ENCODE results near the gene DYNC1H1.

The DYNC1H1 gene

GRCh38 chr14:101926085-101926484 lies 38.3 kb upstream of the DYNC1H1 start:
- Histone ChIP-seq H3K27me3 (ENCODE audit: control insufficient read depth in 5 of 5, insufficient read depth in 4 of 5, low read length in 5 of 5) (no peaks in the 10 kb centered on the region), H3K9ac (ENCODE audit: low read length in 5 of 5) (no peak overlapping the region), H3K36me3 (ENCODE audit: control insufficient read depth in 5 of 5, insufficient read depth in 5 of 5, low read length in 5 of 5) (peaks cover 0 to 24% (median 23%) of the 10 kb centered on the region in 5 donors), H3K27ac (ENCODE audit: low read depth, low read length) (peak overlapping the region; percentile 95), H3K9me3 (ENCODE audit: control insufficient read depth in 5 of 5, low read length in 5 of 5) (no peaks in the 10 kb centered on the region), H3K4me1 (ENCODE audit: control insufficient read depth in 5 of 5, insufficient read depth in 5 of 5, low read length in 5 of 5) (peaks cover 13 to 30% (median 26%) of the 10 kb centered on the region in 5 donors), H3K4me3 (ENCODE audit: low read depth in 1 of 5, low read length in 5 of 5) (no peak overlapping the region)

DNA sequence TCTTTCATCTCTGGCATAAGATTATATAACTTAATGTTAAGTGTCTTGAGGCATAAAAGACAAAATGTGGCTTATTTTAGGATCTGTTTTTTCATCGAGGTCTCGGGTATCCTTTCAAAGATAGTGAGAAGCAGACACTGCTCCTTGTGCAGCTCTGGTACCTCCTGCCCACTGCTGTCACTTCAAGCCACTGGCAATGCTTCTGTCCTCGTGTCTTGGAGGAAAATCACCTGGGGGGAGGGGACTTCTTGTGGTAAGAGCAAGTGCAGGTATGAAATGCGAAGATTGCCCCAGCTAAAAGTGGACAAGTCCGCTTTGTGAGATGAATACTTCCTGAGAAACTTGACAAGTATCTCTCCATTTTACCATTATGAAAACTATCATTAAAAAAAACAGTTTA lies 37.8 kb upstream of the DYNC1H1 start:
- Histone ChIP-seq H3K27me3 (ENCODE audit: control insufficient read depth in 5 of 5, insufficient read depth in 4 of 5, low read length in 5 of 5) (no peaks in the 10 kb centered on the region), H3K9ac (ENCODE audit: low read length in 5 of 5) (peak overlapping the region in 1 of 5 donors; percentile 49), H3K4me3 (ENCODE audit: low read depth in 1 of 5, low read length in 5 of 5) (no peak overlapping the region), H3K27ac (ENCODE audit: low read depth, low read length) (peak overlapping the region; percentile 95), H3K9me3 (ENCODE audit: control insufficient read depth in 5 of 5, low read length in 5 of 5) (no peaks in the 10 kb centered on the region), H3K4me1 (ENCODE audit: control insufficient read depth in 5 of 5, insufficient read depth in 5 of 5, low read length in 5 of 5) (peaks cover 13 to 30% (median 26%) of the 10 kb centered on the region in 5 donors), H3K36me3 (ENCODE audit: control insufficient read depth in 5 of 5, insufficient read depth in 5 of 5, low read length in 5 of 5) (peaks cover 0 to 23% (median 20%) of the 10 kb centered on the region in 5 donors)

DNA sequence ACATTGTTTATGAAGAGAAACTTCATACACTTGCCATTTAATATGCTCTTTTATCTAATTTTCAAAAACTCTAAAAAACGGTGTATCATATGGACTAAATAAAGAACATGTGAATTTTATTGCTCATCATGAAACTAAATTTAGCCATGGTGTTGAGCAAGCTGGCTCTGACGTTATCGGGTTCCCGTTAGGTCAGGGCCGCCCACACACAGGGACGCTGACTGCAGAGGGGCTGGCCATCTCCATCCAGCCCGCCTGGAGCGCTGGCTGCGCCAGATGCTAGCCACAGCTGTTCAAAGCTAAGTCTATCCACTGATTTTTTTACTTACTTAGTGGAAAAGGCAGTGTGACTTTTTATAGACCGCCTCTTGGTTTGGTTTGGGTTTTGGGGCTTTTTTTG lies 36.5 kb upstream of the DYNC1H1 start:
- H3K9me3 ChIP-seq (ENCODE audit: control insufficient read depth in 5 of 5, low read length in 5 of 5) = no peaks in the 10 kb centered on the region
- H3K27me3 ChIP-seq (ENCODE audit: control insufficient read depth in 5 of 5, insufficient read depth in 4 of 5, low read length in 5 of 5) = no peaks in the 10 kb centered on the region
- no peak overlapping the region for H3K4me3 ChIP-seq (ENCODE audit: low read depth in 1 of 5, low read length in 5 of 5)
- H3K36me3 ChIP-seq (ENCODE audit: control insufficient read depth in 5 of 5, insufficient read depth in 5 of 5, low read length in 5 of 5) = peaks cover 0 to 17% (median 15%) of the 10 kb centered on the region in 5 donors
- peaks cover 13 to 30% (median 26%) of the 10 kb centered on the region in 5 donors for H3K4me1 ChIP-seq (ENCODE audit: control insufficient read depth in 5 of 5, insufficient read depth in 5 of 5, low read length in 5 of 5)
- peak overlapping the region; percentile 95 for H3K27ac ChIP-seq (ENCODE audit: low read depth, low read length)
- peak overlapping the region in 2 of 5 donors; percentile 35 to 60 for H3K9ac ChIP-seq (ENCODE audit: low read length in 5 of 5)

- no peak overlapping the region for H3K4me3 ChIP-seq (ENCODE audit: low read depth in 1 of 5, low read length in 5 of 5)
- H3K9ac ChIP-seq (ENCODE audit: low read length in 5 of 5) = peak overlapping the region in 2 of 5 donors; percentile 6 to 60
- H3K4me1 ChIP-seq (ENCODE audit: control insufficient read depth in 5 of 5, insufficient read depth in 5 of 5, low read length in 5 of 5) = peaks cover 13 to 30% (median 26%) of the 10 kb centered on the region in 5 donors
- H3K36me3 ChIP-seq (ENCODE audit: control insufficient read depth in 5 of 5, insufficient read depth in 5 of 5, low read length in 5 of 5) = peaks cover 0 to 17% (median 10%) of the 10 kb centered on the region in 5 donors
- peak overlapping the region; percentile 95 for H3K27ac ChIP-seq (ENCODE audit: low read depth, low read length)
- H3K27me3 ChIP-seq (ENCODE audit: control insufficient read depth in 5 of 5, insufficient read depth in 4 of 5, low read length in 5 of 5) = peaks cover 0 to 3% (median 0%) of the 10 kb centered on the region in 5 donors
- H3K9me3 ChIP-seq (ENCODE audit: control insufficient read depth in 5 of 5, low read length in 5 of 5) = no peaks in the 10 kb centered on the region
Measured at GRCh38 chr14:101928415-101928841, 35.9 kb upstream of the DYNC1H1 start.

GRCh38 chr14:101929096-101929495 lies 35.3 kb upstream of the DYNC1H1 start:
- Histone ChIP-seq H3K27ac (ENCODE audit: low read depth, low read length) (peak overlapping the region; percentile 95), H3K36me3 (ENCODE audit: control insufficient read depth in 5 of 5, insufficient read depth in 5 of 5, low read length in 5 of 5) (peaks cover 0 to 17% (median 10%) of the 10 kb centered on the region in 5 donors), H3K27me3 (ENCODE audit: control insufficient read depth in 5 of 5, insufficient read depth in 4 of 5, low read length in 5 of 5) (peaks cover 0 to 3% (median 0%) of the 10 kb centered on the region in 5 donors), H3K9ac (ENCODE audit: low read length in 5 of 5) (peak overlapping the region in 1 of 5 donors; percentile 2), H3K4me3 (ENCODE audit: low read depth in 1 of 5, low read length in 5 of 5) (no peak overlapping the region), H3K9me3 (ENCODE audit: control insufficient read depth in 5 of 5, low read length in 5 of 5) (no peaks in the 10 kb centered on the region), H3K4me1 (ENCODE audit: control insufficient read depth in 5 of 5, insufficient read depth in 5 of 5, low read length in 5 of 5) (peaks cover 13 to 30% (median 26%) of the 10 kb centered on the region in 5 donors)

DNA sequence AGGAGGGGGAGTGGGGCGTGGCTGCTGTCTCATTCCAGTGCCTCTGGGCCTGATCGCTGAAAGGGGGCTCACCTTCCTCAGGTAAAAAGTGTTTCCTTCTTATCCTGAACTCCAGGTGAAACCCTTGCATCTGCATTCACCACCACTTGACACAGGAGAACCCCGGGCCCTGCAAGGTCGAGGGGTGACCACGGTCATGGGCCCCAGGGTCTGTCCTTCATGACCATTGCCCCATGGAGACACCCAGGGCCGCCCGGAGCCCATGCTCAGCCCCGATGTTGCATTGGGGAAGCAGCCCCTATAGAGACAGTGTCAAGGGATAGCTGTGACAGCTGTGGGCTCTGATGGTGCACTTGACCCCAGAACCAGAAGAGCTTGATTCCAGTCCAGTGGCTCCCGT lies 34.4 kb upstream of the DYNC1H1 start:
- H3K27ac ChIP-seq (ENCODE audit: low read depth, low read length) = peak overlapping the region; percentile 95
- no peaks in the 10 kb centered on the region for H3K9me3 ChIP-seq (ENCODE audit: control insufficient read depth in 5 of 5, low read length in 5 of 5)
- peaks cover 0 to 14% (median 7%) of the 10 kb centered on the region in 5 donors for H3K36me3 ChIP-seq (ENCODE audit: control insufficient read depth in 5 of 5, insufficient read depth in 5 of 5, low read length in 5 of 5)
- H3K4me1 ChIP-seq (ENCODE audit: control insufficient read depth in 5 of 5, insufficient read depth in 5 of 5, low read length in 5 of 5) = peaks cover 13 to 30% (median 26%) of the 10 kb centered on the region in 5 donors
- no peak overlapping the region for H3K4me3 ChIP-seq (ENCODE audit: low read depth in 1 of 5, low read length in 5 of 5)
- no peak overlapping the region for H3K9ac ChIP-seq (ENCODE audit: low read length in 5 of 5)
- H3K27me3 ChIP-seq (ENCODE audit: control insufficient read depth in 5 of 5, insufficient read depth in 4 of 5, low read length in 5 of 5) = peaks cover 0 to 5% (median 0%) of the 10 kb centered on the region in 5 donors

DNA sequence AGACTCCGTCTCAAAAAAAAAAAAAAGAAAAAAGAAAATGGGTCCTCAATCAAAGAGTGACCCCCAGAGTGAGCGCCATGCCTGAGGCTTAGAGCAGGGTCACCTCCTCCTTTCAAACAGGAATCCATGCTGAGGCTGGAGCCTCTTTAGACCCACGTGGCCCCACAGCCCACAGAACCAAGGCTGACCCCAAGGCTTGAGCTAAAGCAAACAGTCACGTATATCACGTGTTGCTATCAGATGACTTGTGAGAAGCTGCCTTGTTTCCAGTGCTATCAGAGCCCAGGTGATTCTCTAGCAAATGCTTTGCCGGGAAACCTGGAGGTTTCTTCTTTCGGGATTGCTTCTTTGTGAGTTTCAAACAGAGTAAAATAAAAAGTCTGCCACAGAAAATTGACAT lies 31.7 kb upstream of the DYNC1H1 start:
- Histone ChIP-seq H3K9me3 (ENCODE audit: control insufficient read depth in 5 of 5, low read length in 5 of 5) (no peaks in the 10 kb centered on the region), H3K36me3 (ENCODE audit: control insufficient read depth in 5 of 5, insufficient read depth in 5 of 5, low read length in 5 of 5) (peaks cover 0 to 7% (median 0%) of the 10 kb centered on the region in 5 donors), H3K27me3 (ENCODE audit: control insufficient read depth in 5 of 5, insufficient read depth in 4 of 5, low read length in 5 of 5) (peaks cover 0 to 5% (median 0%) of the 10 kb centered on the region in 5 donors), H3K4me1 (ENCODE audit: control insufficient read depth in 5 of 5, insufficient read depth in 5 of 5, low read length in 5 of 5) (peaks cover 10 to 22% (median 18%) of the 10 kb centered on the region in 5 donors), H3K9ac (ENCODE audit: low read length in 5 of 5) (no peak overlapping the region), H3K4me3 (ENCODE audit: low read depth in 1 of 5, low read length in 5 of 5) (no peak overlapping the region), H3K27ac (ENCODE audit: low read depth, low read length) (no peak overlapping the region)

DNA sequence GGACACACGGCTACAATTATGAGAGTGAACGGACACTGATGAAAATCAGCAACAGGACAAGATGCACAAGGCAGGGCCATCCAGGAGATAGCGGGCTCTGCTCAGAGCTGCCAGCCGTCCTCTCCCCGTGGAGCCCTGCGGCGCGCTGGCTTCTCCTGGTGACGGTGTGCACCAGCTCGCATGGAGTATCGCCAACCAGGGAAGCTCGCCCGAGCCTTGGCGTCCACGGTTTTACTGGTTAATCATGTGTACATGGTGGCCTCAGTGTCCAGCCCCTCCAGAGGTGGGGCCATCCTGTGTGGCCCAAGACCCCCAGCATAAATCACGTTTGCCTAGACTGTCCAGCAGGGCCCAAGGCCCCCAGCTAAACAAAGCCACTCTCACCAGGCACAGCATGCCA lies 31.2 kb upstream of the DYNC1H1 start:
- no peaks in the 10 kb centered on the region for H3K9me3 ChIP-seq (ENCODE audit: control insufficient read depth in 5 of 5, low read length in 5 of 5)
- H3K4me1 ChIP-seq (ENCODE audit: control insufficient read depth in 5 of 5, insufficient read depth in 5 of 5, low read length in 5 of 5) = peaks cover 9 to 19% (median 16%) of the 10 kb centered on the region in 5 donors
- peaks cover 0 to 9% (median 0%) of the 10 kb centered on the region in 5 donors for H3K27me3 ChIP-seq (ENCODE audit: control insufficient read depth in 5 of 5, insufficient read depth in 4 of 5, low read length in 5 of 5)
- peaks cover 0 to 7% (median 0%) of the 10 kb centered on the region in 5 donors for H3K36me3 ChIP-seq (ENCODE audit: control insufficient read depth in 5 of 5, insufficient read depth in 5 of 5, low read length in 5 of 5)
- no peak overlapping the region for H3K9ac ChIP-seq (ENCODE audit: low read length in 5 of 5)
- H3K27ac ChIP-seq (ENCODE audit: low read depth, low read length) = no peak overlapping the region
- no peak overlapping the region for H3K4me3 ChIP-seq (ENCODE audit: low read depth in 1 of 5, low read length in 5 of 5)

DNA sequence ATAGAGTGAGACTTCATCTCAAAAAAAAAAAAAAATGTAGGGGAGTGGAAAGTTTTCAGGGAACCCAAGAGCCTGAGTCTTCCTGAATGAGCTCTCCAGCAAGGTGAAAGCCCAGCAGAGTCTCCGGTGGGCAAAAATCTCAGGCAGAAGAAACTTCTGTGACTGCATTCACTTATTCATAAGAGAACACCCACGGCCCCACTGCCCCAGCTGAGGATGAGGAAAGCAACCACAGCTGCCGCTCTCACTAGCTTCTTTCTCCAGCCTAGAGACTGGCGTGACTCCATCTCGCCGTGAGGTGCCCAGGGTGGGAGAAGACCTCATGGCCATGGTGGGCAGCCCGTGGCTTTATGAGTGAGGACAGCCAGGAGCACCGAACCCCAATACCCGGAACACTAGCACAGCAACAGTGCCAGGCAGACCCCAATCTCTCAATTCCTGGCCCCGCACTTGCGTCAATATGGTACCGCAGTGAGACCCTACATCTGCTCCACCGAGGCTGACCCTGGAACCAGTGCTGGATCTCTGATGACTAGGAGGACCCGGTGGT lies 29.7 kb upstream of the DYNC1H1 start:
- Histone ChIP-seq H3K27me3 (ENCODE audit: control insufficient read depth in 5 of 5, insufficient read depth in 4 of 5, low read length in 5 of 5) (peaks cover 4 to 18% (median 5%) of the 10 kb centered on the region in 5 donors), H3K4me3 (ENCODE audit: low read depth in 1 of 5, low read length in 5 of 5) (no peak overlapping the region), H3K9me3 (ENCODE audit: control insufficient read depth in 5 of 5, low read length in 5 of 5) (no peaks in the 10 kb centered on the region), H3K9ac (ENCODE audit: low read length in 5 of 5) (no peak overlapping the region), H3K4me1 (ENCODE audit: control insufficient read depth in 5 of 5, insufficient read depth in 5 of 5, low read length in 5 of 5) (peaks cover 0 to 4% (median 1%) of the 10 kb centered on the region in 5 donors), H3K36me3 (ENCODE audit: control insufficient read depth in 5 of 5, insufficient read depth in 5 of 5, low read length in 5 of 5) (no peaks in the 10 kb centered on the region), H3K27ac (ENCODE audit: low read depth, low read length) (no peak overlapping the region)

DNA sequence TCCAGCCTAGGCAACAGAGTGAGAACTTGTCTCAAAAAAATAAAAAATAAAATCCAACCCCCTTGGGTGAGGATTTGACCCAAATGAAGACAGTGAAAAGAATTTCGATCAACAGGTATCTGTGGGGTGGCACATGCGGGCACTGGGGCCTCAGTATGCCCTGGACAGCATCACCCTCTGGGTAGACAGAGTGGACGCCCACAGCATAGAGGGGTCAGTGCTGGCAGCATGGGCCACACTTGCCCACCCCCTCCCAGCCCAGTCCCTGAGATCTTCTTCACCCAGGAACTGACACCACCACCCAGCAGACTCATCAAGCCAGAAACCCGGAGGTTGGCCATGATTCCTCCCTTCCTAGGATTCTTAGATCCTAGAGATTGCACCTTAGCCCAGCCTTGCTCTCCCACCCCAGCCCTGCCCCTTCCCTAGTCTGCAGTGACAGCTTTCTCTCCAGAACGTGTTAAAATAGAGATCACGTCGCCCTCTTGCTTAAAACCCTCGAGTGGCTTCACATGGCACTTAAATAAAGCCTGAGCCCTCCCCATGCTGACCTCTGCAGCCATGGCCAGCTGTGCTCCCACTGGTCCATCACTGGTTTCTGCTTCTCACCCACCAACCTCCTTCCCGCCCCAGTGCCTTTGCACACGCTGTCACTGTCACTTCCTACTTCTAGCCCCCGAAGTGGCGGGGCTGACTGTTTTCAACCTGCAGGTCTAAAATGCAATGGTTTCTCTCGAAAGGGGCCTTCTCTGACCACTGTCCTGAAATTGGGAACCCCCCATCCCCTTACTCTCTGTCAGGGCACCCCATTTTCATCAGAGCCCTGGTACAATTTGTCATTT lies 26.2 kb upstream of the DYNC1H1 start:
- H3K4me3 ChIP-seq (ENCODE audit: low read depth in 1 of 5, low read length in 5 of 5) = no peak overlapping the region
- peaks cover 4 to 22% (median 5%) of the 10 kb centered on the region in 5 donors for H3K27me3 ChIP-seq (ENCODE audit: control insufficient read depth in 5 of 5, insufficient read depth in 4 of 5, low read length in 5 of 5)
- H3K27ac ChIP-seq (ENCODE audit: low read depth, low read length) = no peak overlapping the region
- no peaks in the 10 kb centered on the region for H3K4me1 ChIP-seq (ENCODE audit: control insufficient read depth in 5 of 5, insufficient read depth in 5 of 5, low read length in 5 of 5)
- H3K9me3 ChIP-seq (ENCODE audit: control insufficient read depth in 5 of 5, low read length in 5 of 5) = no peaks in the 10 kb centered on the region
- no peaks in the 10 kb centered on the region for H3K36me3 ChIP-seq (ENCODE audit: control insufficient read depth in 5 of 5, insufficient read depth in 5 of 5, low read length in 5 of 5)
- H3K9ac ChIP-seq (ENCODE audit: low read length in 5 of 5) = no peak overlapping the region
